HEK293 (cell line): ENCODE results near the gene PLD3.

ENCODE experiments used
- CTCF ChIA-PET: fragments of 350-600 bp; formaldehyde crosslinking; extraction: SDS; loops from one replicate; lab custom pipeline; 2021; ENCODE audit warnings: antibody characterized with exemption; lab: Yijun Ruan, JAX
- POLR2A ChIA-PET: fragments of 300-600 bp; formaldehyde crosslinking; extraction: SDS; loops from one replicate; lab custom pipeline; 2020; ENCODE audit warnings: antibody characterized with exemption, inconsistent platforms; lab: Yijun Ruan, JAX
- H3K27ac ChIP-seq: fragments of 200-500 bp; sonication (Bioruptor generic); 2 replicates; pipeline ENCODE4 v1.5.1; 2014; ENCODE audit warnings: low read depth, low read length, control low read depth, inconsistent platforms; ENCODE audit errors: extremely low read depth
- H3K36me3 ChIP-seq, 2 experiments: fragments of 200-500 bp in 1 of 2; sonication (Bioruptor generic) in 1 of 2; 1 replicate in 1 of 2; 2 replicates in 1 of 2; pipeline ENCODE4 v1.5.1; 2014 to 2017; ENCODE audit warnings: inconsistent platforms in 2 of 2, low read length in 2 of 2; ENCODE audit not compliant: control insufficient read depth in 2 of 2, insufficient read depth in 1 of 2
- H3K4me1 ChIP-seq: fragments of 200-500 bp; sonication (Bioruptor generic); 2 replicates; pipeline ENCODE4 v1.5.1; 2014; ENCODE audit warnings: mild to moderate bottlenecking, low read length, inconsistent platforms; ENCODE audit not compliant: control insufficient read depth, insufficient read depth
- H3K4me3 ChIP-seq: 2 replicates; pipeline ENCODE4 v1.5.1; 2011; ENCODE audit warnings: low read depth, mild to moderate bottlenecking, control low read depth, low read length, moderate library complexity
- H3K9me3 ChIP-seq: fragments of 200-500 bp; sonication (Bioruptor generic); 2 replicates; pipeline ENCODE4 v1.5.1; 2014; ENCODE audit warnings: low read depth, low read length, inconsistent platforms; ENCODE audit not compliant: control insufficient read depth, insufficient read depth
- BCL11B ChIP-seq: fragments of 450-650 bp; formaldehyde crosslinking; IDR thresholded peaks from 2 replicates; pipeline ENCODE4 v1.5.1; 2016; ENCODE audit warnings: low read depth, missing biosample characterization, missing genetic modification characterization
- GLI2 ChIP-seq: fragments of 450-650 bp; formaldehyde crosslinking; IDR thresholded peaks from 2 replicates; pipeline ENCODE4; 2017; ENCODE audit warnings: missing biosample characterization, missing genetic modification characterization, low read depth, borderline replicate concordance
- GLIS2 ChIP-seq: fragments of 450-650 bp; formaldehyde crosslinking; IDR thresholded peaks from 2 replicates; pipeline ENCODE4 v1.5.1; 2016; ENCODE audit warnings: missing biosample characterization, missing genetic modification characterization
- KLF16 ChIP-seq: fragments of 450-650 bp; formaldehyde crosslinking; IDR thresholded peaks from 2 replicates; pipeline ENCODE4 v1.5.1; 2017; ENCODE audit warnings: missing biosample characterization, missing genetic modification characterization
- REPIN1 ChIP-seq: fragments of 450-650 bp; formaldehyde crosslinking; IDR thresholded peaks from 2 replicates; pipeline ENCODE4 v1.5.1; 2017; ENCODE audit warnings: missing biosample characterization, missing genetic modification characterization, low read depth
- SCRT2 ChIP-seq: fragments of 450-650 bp; formaldehyde crosslinking; IDR thresholded peaks from 2 replicates; pipeline ENCODE4 v1.5.1; 2016; ENCODE audit warnings: missing biosample characterization, missing genetic modification characterization
- ZBTB10 ChIP-seq: fragments of 450-650 bp; formaldehyde crosslinking; IDR thresholded peaks from 2 replicates; pipeline ENCODE4 v1.5.1; 2016; ENCODE audit warnings: missing biosample characterization, missing genetic modification characterization
- ZBTB17 ChIP-seq: fragments of 450-650 bp; formaldehyde crosslinking; IDR thresholded peaks from 2 replicates; pipeline ENCODE4 v1.5.1; 2016; ENCODE audit warnings: missing biosample characterization, missing genetic modification characterization
- ZNF248 ChIP-seq: fragments of 450-650 bp; formaldehyde crosslinking; IDR thresholded peaks from 2 replicates; pipeline ENCODE4 v1.5.1; 2017; ENCODE audit warnings: missing biosample characterization, missing genetic modification characterization
- ZNF280D ChIP-seq: fragments of 450-650 bp; formaldehyde crosslinking; IDR thresholded peaks from 2 replicates; pipeline ENCODE4 v1.5.1; 2016; ENCODE audit warnings: missing biosample characterization, missing genetic modification characterization
- ZNF354C ChIP-seq: fragments of 450-650 bp; formaldehyde crosslinking; IDR thresholded peaks from 2 replicates; pipeline ENCODE4 v1.5.1; 2016; ENCODE audit warnings: missing biosample characterization, missing genetic modification characterization, low read depth, borderline replicate concordance
- ZNF366 ChIP-seq: fragments of 450-650 bp; formaldehyde crosslinking; conservative IDR thresholded peaks from 2 replicates; pipeline ENCODE4 v1.5.1; 2016; ENCODE audit warnings: missing biosample characterization, missing genetic modification characterization
- ZNF518A ChIP-seq: fragments of 450-650 bp; formaldehyde crosslinking; conservative IDR thresholded peaks from 2 replicates; pipeline ENCODE4 v1.5.1; 2016; ENCODE audit warnings: low read depth, missing biosample characterization, missing genetic modification characterization
- ZNF639 ChIP-seq: fragments of 450-650 bp; formaldehyde crosslinking; IDR thresholded peaks from 2 replicates; pipeline ENCODE4 v1.5.1; 2016; ENCODE audit warnings: missing biosample characterization, missing genetic modification characterization
- ZNF658 ChIP-seq: fragments of 450-650 bp; formaldehyde crosslinking; IDR thresholded peaks from 2 replicates; pipeline ENCODE4; 2016; ENCODE audit warnings: missing biosample characterization, missing genetic modification characterization
- ZNF692 ChIP-seq: fragments of 450-650 bp; formaldehyde crosslinking; IDR thresholded peaks from 2 replicates; pipeline ENCODE4 v1.5.1; 2016; ENCODE audit warnings: missing biosample characterization, missing genetic modification characterization
- ZNF843 ChIP-seq: fragments of 450-650 bp; formaldehyde crosslinking; IDR thresholded peaks from 2 replicates; pipeline ENCODE4 v1.5.1; 2016; ENCODE audit warnings: missing biosample characterization, missing genetic modification characterization

PLD3 gene

GRCh38 chr19:40336601-40336900 lies 11.9 kb upstream of the PLD3 start (continued):
- TF ChIP-seq ZNF354C (no peak), ZBTB10 (no peak), GLI2 (tag by site-specific recombination) (no peak)

- Histone ChIP-seq H3K36me3 (peaks cover 73 to 88% of the 10 kb centered on the region in 2 experiments), H3K27ac (0 out of 2 replicates have a peak overlapping the region, but pooled peaks have one; percentile 22)
- no peak for TF ChIP-seq ZNF692 (tag by site-specific recombination)
- TF ChIP-seq REPIN1 (tag by site-specific recombination), result peak; percentile 91; the same call in 1 of the 2 replicates
- TF ChIP-seq, all 188 proteins: peak for 1
- no peak overlapping the region for H3K4me3 ChIP-seq
- ChIA-PET CTCF (interaction anchor here (1.0 to 1.6 kb wide), 3 partner anchors 32 to 297 kb away, joined by 3 to 13 read pairs (median 4); no protein-coding TSS in a partner anchor), POLR2A (interaction anchor here (0.7 to 5.3 kb wide), 2 partner anchors 11 to 24 kb away, joined by 3 to 36 read pairs; partner anchors contain the start of genes C19orf47 and PLD3)
- no peaks in the 10 kb centered on the region for H3K4me1 ChIP-seq
- H3K9me3 ChIP-seq, result no peaks in the 10 kb centered on the region
Measured at GRCh38 chr19:40337107-40337506, 11.4 kb upstream of the PLD3 start.

GRCh38 chr19:40337594-40337993 lies 10.9 kb upstream of the PLD3 start:
- CTCF ChIA-PET, result interaction anchor here (0.6 to 1.6 kb wide), 3 partner anchors 30 to 83 kb away, joined by 3 to 13 read pairs (median 3); no protein-coding TSS in a partner anchor
- no peaks in the 10 kb centered on the region for H3K4me1 ChIP-seq
- no peaks in the 10 kb centered on the region for H3K9me3 ChIP-seq
- peak overlapping the region; percentile 22; the same call in 1 of the 2 replicates for H3K27ac ChIP-seq
- H3K36me3 ChIP-seq, result peaks cover 73 to 88% of the 10 kb centered on the region in 2 experiments
- POLR2A ChIA-PET, result interaction anchor here (0.7 to 5.3 kb wide), 2 partner anchors 10 to 24 kb away, joined by 3 to 36 read pairs; partner anchors contain the start of genes C19orf47 and PLD3
- H3K4me3 ChIP-seq, result no peak overlapping the region
- TF ChIP-seq ZNF639 (tag by site-specific recombination) (no peak), SCRT2 (no peak), ZNF843 (tag by site-specific recombination) (no peak), ZNF658 (tag by site-specific recombination) (no peak), ZNF366 (no peak), ZBTB17 (tag by site-specific recombination) (no peak), ZNF280D (tag by site-specific recombination) (no peak), BCL11B (tag by site-specific recombination) (no peak), GLIS2 (tag by site-specific recombination) (no peak), KLF16 (tag by site-specific recombination) (no peak), ZNF518A (tag by site-specific recombination) (no peak), ZNF248 (tag by site-specific recombination) (no peak)
